ENCODE data around the gene ZNF148. TPM values are rescaled to one million over a fixed set of nuclear protein-coding genes. Genes with fewer than 3 reads are reported as not detected.
A peak's percentile ranks its signal among the peaks of the same experiment; 100 is the strongest.

The ZNF148 gene, protein sequence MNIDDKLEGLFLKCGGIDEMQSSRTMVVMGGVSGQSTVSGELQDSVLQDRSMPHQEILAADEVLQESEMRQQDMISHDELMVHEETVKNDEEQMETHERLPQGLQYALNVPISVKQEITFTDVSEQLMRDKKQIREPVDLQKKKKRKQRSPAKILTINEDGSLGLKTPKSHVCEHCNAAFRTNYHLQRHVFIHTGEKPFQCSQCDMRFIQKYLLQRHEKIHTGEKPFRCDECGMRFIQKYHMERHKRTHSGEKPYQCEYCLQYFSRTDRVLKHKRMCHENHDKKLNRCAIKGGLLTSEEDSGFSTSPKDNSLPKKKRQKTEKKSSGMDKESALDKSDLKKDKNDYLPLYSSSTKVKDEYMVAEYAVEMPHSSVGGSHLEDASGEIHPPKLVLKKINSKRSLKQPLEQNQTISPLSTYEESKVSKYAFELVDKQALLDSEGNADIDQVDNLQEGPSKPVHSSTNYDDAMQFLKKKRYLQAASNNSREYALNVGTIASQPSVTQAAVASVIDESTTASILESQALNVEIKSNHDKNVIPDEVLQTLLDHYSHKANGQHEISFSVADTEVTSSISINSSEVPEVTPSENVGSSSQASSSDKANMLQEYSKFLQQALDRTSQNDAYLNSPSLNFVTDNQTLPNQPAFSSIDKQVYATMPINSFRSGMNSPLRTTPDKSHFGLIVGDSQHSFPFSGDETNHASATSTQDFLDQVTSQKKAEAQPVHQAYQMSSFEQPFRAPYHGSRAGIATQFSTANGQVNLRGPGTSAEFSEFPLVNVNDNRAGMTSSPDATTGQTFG
- 7.8 TPM for polyA plus RNA-seq (2013, experiment 1 of 2)
- polyA plus RNA-seq (2013, experiment 2 of 2): 8.1 TPM

DNA sequence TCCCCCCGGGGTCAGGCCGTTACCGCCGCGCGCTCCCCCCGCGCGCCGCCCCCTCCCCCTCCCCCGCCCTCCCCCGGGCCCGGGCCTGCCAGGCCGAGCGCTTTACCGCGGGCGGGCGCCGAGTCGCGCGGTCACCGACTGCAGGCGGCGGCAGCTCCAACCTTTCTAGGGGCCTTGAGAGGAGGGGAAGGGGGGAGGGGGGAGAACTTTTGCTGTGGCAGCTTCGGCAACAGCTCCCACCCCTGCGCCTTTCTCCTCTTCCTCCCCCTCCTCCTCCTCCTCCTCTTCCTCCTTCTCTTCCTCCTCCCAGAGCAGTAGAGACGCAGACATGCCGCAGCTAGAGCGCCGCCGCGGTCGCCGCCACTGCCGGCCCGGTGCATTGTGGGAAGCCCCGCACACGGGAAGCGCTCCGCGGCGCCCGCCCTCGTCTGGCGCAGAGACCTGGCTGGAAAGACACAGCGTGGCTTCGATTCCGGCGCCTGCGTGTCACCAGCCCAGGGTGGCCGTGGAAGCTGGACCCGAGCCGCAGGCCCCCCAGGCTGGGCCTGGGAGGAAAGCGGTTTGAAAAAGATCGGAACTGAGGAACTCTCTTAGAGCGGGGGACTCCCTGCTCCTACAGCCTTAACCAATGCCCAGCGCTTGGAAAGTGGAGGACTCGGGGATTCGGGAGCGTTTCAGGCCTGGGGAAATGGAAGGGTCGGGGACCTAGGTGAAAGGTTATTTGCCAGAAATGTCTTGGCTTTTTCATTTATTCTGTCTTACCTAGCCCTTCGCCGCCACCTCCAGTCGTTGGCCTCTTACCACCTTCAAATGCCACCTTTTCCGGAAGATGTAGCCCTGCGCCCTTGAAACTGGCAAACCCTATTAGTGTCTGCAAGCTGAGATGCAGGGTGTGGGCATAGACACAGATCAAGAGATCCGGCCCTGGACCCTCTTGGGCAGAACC, at the start of gene ZNF148:
TSS of gene ZNF148 (minus strand) at position 330 of the 946 bp plus-strand sequence. CDS start 61,685 bp downstream, outside the sequence.
- Histone ChIP-seq H3K9ac (ENCODE audit: low read length) (peak within 1 kb of the TSS; percentile 94), H4K5ac (ENCODE audit: low read length) (peak within 1 kb of the TSS; percentile 12), H2AK5ac (ENCODE audit: low read length) (no peak within 1 kb of the TSS), H2BK15ac (replicated peaks; ENCODE audit: low read depth) (no peak within 1 kb of the TSS), H3K56ac (ENCODE audit: low read length) (peak within 1 kb of the TSS; percentile 98), H3K36me3 (ENCODE audit: control insufficient read depth, insufficient read depth, low read length) (no peaks in the 10 kb centered on the region), H3K4ac (ENCODE audit: low read depth, low read length) (peak within 1 kb of the TSS; percentile 43), H3K23ac (ENCODE audit: low read length) (peak within 1 kb of the TSS; percentile 92), H3K4me1 (ENCODE audit: control insufficient read depth, low read depth, low read length) (peaks cover 7% of the 10 kb centered on the region), H2BK5ac (ENCODE audit: low read length) (peak within 1 kb of the TSS; percentile 74), H3K18ac (ENCODE audit: low read length) (peak within 1 kb of the TSS; percentile 92), H3K79me1 (ENCODE audit: low read length) (peaks cover 8% of the 10 kb centered on the region), H3K4me3 (ENCODE audit: low read length) (peak within 1 kb of the TSS; percentile 92), H3K27ac (ENCODE audit: low read depth, low read length) (peak within 1 kb of the TSS; percentile 75), H3K79me2 (ENCODE audit: control insufficient read depth, insufficient read depth, low read length) (peaks cover 28% of the 10 kb centered on the region), H4K8ac (ENCODE audit: low read depth, low read length) (peak within 1 kb of the TSS; percentile 90), H2BK120ac (ENCODE audit: low read depth, low read length) (no peak within 1 kb of the TSS), H3K4me2 (ENCODE audit: low read length) (peak within 1 kb of the TSS; percentile 84), H3K27me3 (ENCODE audit: insufficient read depth, low read length, poor library complexity) (no peaks in the 10 kb centered on the region)
- DNase-seq: peak; percentile 95
- no CpG with 5 or more reads among the region's 69 CpGs for WGBS (ENCODE audit: extremely low coverage, insufficient coverage, low lambda C conversion rate)

GRCh38 chr3:125418306-125418705, 43.2 kb upstream of the ZNF148 start:
- H2BK120ac ChIP-seq (ENCODE audit: low read depth, low read length): no peak overlapping the region
- no CpG with 5 or more reads among the region's 4 CpGs for WGBS (ENCODE audit: extremely low coverage, insufficient coverage, low lambda C conversion rate)
- H3K27me3 ChIP-seq (ENCODE audit: insufficient read depth, low read length, poor library complexity): no peaks in the 10 kb centered on the region
- H4K8ac ChIP-seq (ENCODE audit: low read depth, low read length): no peak overlapping the region
- H3K79me1 ChIP-seq (ENCODE audit: low read length): no peaks in the 10 kb centered on the region
- no peak overlapping the region for H2BK15ac ChIP-seq (replicated peaks; ENCODE audit: low read depth)
- H3K4me2 ChIP-seq (ENCODE audit: low read length): no peak overlapping the region
- H3K4ac ChIP-seq (ENCODE audit: low read depth, low read length): no peak overlapping the region
- H3K4me1 ChIP-seq (ENCODE audit: control insufficient read depth, low read depth, low read length): no peaks in the 10 kb centered on the region
- no peak overlapping the region for H3K18ac ChIP-seq (ENCODE audit: low read length)
- no peak overlapping the region for H3K56ac ChIP-seq (ENCODE audit: low read length)
- H3K9ac ChIP-seq (ENCODE audit: low read length): no peak overlapping the region
- H4K5ac ChIP-seq (ENCODE audit: low read length): no peak overlapping the region
- no peak overlapping the region for H2AK5ac ChIP-seq (ENCODE audit: low read length)
- no peak overlapping the region for H2BK5ac ChIP-seq (ENCODE audit: low read length)
- no peaks in the 10 kb centered on the region for H3K36me3 ChIP-seq (ENCODE audit: control insufficient read depth, insufficient read depth, low read length)
- H3K79me2 ChIP-seq (ENCODE audit: control insufficient read depth, insufficient read depth, low read length): no peaks in the 10 kb centered on the region
- no peak overlapping the region for H3K23ac ChIP-seq (ENCODE audit: low read length)
- H3K4me3 ChIP-seq (ENCODE audit: low read length): no peak overlapping the region
- no peak overlapping the region for H3K27ac ChIP-seq (ENCODE audit: low read depth, low read length)
- DNase-seq: no peak

DNA sequence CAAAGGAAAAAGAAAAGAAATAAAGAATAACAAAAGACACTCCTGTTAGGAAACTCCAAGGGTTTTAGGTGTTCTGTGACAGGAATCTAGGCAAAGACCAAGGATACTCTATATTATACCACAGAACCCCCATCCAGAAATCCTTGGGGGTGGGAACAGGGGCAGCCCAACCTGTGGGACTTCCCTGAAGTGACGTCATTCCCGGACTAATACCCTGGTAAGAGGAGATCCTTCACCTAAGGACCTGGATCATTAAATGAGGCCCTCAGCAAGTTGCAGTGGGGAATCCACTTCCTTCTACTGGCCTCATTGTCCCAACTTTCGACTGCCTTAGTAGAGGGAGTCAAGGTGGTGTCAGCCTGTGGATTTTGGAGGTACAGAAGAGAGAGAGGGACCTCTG, 41.1 kb upstream of the ZNF148 start:
- no peak overlapping the region for H3K18ac ChIP-seq (ENCODE audit: low read length)
- no peak overlapping the region for H3K9ac ChIP-seq (ENCODE audit: low read length)
- no CpG with 5 or more reads among the region's 3 CpGs for WGBS (ENCODE audit: extremely low coverage, insufficient coverage, low lambda C conversion rate)
- H2BK15ac ChIP-seq (replicated peaks; ENCODE audit: low read depth): no peak overlapping the region
- H3K4ac ChIP-seq (ENCODE audit: low read depth, low read length): no peak overlapping the region
- no peak overlapping the region for H3K56ac ChIP-seq (ENCODE audit: low read length)
- H3K27me3 ChIP-seq (ENCODE audit: insufficient read depth, low read length, poor library complexity): peaks cover 2% of the 10 kb centered on the region
- H3K4me2 ChIP-seq (ENCODE audit: low read length): no peak overlapping the region
- H3K36me3 ChIP-seq (ENCODE audit: control insufficient read depth, insufficient read depth, low read length): no peaks in the 10 kb centered on the region
- no peak overlapping the region for H3K27ac ChIP-seq (ENCODE audit: low read depth, low read length)
- H3K4me3 ChIP-seq (ENCODE audit: low read length): no peak overlapping the region
- no peak overlapping the region for H4K5ac ChIP-seq (ENCODE audit: low read length)
- H4K8ac ChIP-seq (ENCODE audit: low read depth, low read length): no peak overlapping the region
- no peak for DNase-seq
- no peak overlapping the region for H2BK120ac ChIP-seq (ENCODE audit: low read depth, low read length)
- H2BK5ac ChIP-seq (ENCODE audit: low read length): no peak overlapping the region
- no peaks in the 10 kb centered on the region for H3K4me1 ChIP-seq (ENCODE audit: control insufficient read depth, low read depth, low read length)
- H3K23ac ChIP-seq (ENCODE audit: low read length): no peak overlapping the region
- H3K79me2 ChIP-seq (ENCODE audit: control insufficient read depth, insufficient read depth, low read length): no peaks in the 10 kb centered on the region
- no peaks in the 10 kb centered on the region for H3K79me1 ChIP-seq (ENCODE audit: low read length)
- no peak overlapping the region for H2AK5ac ChIP-seq (ENCODE audit: low read length)

DNA sequence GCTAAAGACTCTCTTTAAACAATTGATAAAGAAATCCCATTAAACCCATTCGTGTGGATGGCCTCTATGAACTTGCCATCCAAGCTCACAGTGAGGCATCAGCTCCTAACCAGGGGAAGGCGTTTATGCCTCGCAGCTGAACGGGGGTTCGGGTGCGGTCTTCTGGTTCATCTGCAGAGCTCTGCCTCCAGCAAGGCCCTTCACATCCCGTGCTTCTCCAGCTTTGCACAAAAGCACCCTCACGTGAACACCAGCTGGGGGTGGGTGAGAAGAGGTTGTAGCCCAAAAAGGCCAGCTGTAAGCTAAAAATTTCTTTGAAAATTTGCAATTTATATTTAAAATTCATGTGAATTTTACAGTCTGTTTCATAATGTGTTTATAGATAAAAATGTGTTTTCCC, 39.5 kb upstream of the ZNF148 start:
- no peak overlapping the region for H2BK15ac ChIP-seq (replicated peaks; ENCODE audit: low read depth)
- H3K9ac ChIP-seq (ENCODE audit: low read length): no peak overlapping the region
- no peaks in the 10 kb centered on the region for H3K36me3 ChIP-seq (ENCODE audit: control insufficient read depth, insufficient read depth, low read length)
- peaks cover 4% of the 10 kb centered on the region for H3K27me3 ChIP-seq (ENCODE audit: insufficient read depth, low read length, poor library complexity)
- H3K4ac ChIP-seq (ENCODE audit: low read depth, low read length): no peak overlapping the region
- no peak overlapping the region for H2BK120ac ChIP-seq (ENCODE audit: low read depth, low read length)
- no peak overlapping the region for H2AK5ac ChIP-seq (ENCODE audit: low read length)
- WGBS (ENCODE audit: extremely low coverage, insufficient coverage, low lambda C conversion rate): no CpG with 5 or more reads among the region's 8 CpGs
- no peak overlapping the region for H4K5ac ChIP-seq (ENCODE audit: low read length)
- no peaks in the 10 kb centered on the region for H3K79me1 ChIP-seq (ENCODE audit: low read length)
- H3K27ac ChIP-seq (ENCODE audit: low read depth, low read length): no peak overlapping the region
- H3K4me2 ChIP-seq (ENCODE audit: low read length): no peak overlapping the region
- H3K4me3 ChIP-seq (ENCODE audit: low read length): no peak overlapping the region
- no peaks in the 10 kb centered on the region for H3K79me2 ChIP-seq (ENCODE audit: control insufficient read depth, insufficient read depth, low read length)
- H4K8ac ChIP-seq (ENCODE audit: low read depth, low read length): no peak overlapping the region
- H3K56ac ChIP-seq (ENCODE audit: low read length): no peak overlapping the region
- H3K18ac ChIP-seq (ENCODE audit: low read length): no peak overlapping the region
- no peak for DNase-seq
- H3K4me1 ChIP-seq (ENCODE audit: control insufficient read depth, low read depth, low read length): no peaks in the 10 kb centered on the region
- H2BK5ac ChIP-seq (ENCODE audit: low read length): no peak overlapping the region
- no peak overlapping the region for H3K23ac ChIP-seq (ENCODE audit: low read length)

DNA sequence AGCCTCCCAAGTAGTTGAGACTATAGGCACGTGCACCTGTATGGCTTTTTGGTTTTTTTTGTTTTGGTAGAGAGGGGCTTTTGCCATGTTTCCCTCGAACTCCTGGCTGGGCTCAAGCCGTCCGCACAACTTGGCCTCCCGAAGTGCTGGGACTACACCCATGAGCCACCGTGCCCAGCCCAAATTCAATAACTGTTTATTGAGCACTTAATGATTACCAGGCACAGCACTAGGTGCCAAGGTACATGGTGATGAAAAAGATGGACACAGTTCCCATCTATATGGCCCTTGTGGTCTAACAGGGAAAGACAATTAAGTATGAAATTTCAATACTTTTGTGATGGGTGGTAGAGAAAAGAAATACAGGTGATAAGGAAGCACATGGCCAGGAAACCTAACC, 35.8 kb upstream of the ZNF148 start:
- H2BK5ac ChIP-seq (ENCODE audit: low read length): no peak overlapping the region
- no peak overlapping the region for H2BK120ac ChIP-seq (ENCODE audit: low read depth, low read length)
- no peak overlapping the region for H3K23ac ChIP-seq (ENCODE audit: low read length)
- H3K27me3 ChIP-seq (ENCODE audit: insufficient read depth, low read length, poor library complexity): peaks cover 4% of the 10 kb centered on the region
- no peak overlapping the region for H4K5ac ChIP-seq (ENCODE audit: low read length)
- H4K8ac ChIP-seq (ENCODE audit: low read depth, low read length): peak overlapping the region; percentile 65
- H2AK5ac ChIP-seq (ENCODE audit: low read length): no peak overlapping the region
- H3K4me1 ChIP-seq (ENCODE audit: control insufficient read depth, low read depth, low read length): no peaks in the 10 kb centered on the region
- H3K36me3 ChIP-seq (ENCODE audit: control insufficient read depth, insufficient read depth, low read length): no peaks in the 10 kb centered on the region
- no peak overlapping the region for H3K27ac ChIP-seq (ENCODE audit: low read depth, low read length)
- DNase-seq: no peak
- H3K4me3 ChIP-seq (ENCODE audit: low read length): no peak overlapping the region
- no CpG with 5 or more reads among the region's 6 CpGs for WGBS (ENCODE audit: extremely low coverage, insufficient coverage, low lambda C conversion rate)
- H3K79me1 ChIP-seq (ENCODE audit: low read length): no peaks in the 10 kb centered on the region
- H3K56ac ChIP-seq (ENCODE audit: low read length): no peak overlapping the region
- no peak overlapping the region for H3K4me2 ChIP-seq (ENCODE audit: low read length)
- no peak overlapping the region for H2BK15ac ChIP-seq (replicated peaks; ENCODE audit: low read depth)
- H3K79me2 ChIP-seq (ENCODE audit: control insufficient read depth, insufficient read depth, low read length): no peaks in the 10 kb centered on the region
- no peak overlapping the region for H3K18ac ChIP-seq (ENCODE audit: low read length)
- no peak overlapping the region for H3K9ac ChIP-seq (ENCODE audit: low read length)
- no peak overlapping the region for H3K4ac ChIP-seq (ENCODE audit: low read depth, low read length)

Data from mesendoderm (in vitro differentiated cells).